Measurements from ENCODE around the gene PRR23A.

Gene PRR23A

DNA sequence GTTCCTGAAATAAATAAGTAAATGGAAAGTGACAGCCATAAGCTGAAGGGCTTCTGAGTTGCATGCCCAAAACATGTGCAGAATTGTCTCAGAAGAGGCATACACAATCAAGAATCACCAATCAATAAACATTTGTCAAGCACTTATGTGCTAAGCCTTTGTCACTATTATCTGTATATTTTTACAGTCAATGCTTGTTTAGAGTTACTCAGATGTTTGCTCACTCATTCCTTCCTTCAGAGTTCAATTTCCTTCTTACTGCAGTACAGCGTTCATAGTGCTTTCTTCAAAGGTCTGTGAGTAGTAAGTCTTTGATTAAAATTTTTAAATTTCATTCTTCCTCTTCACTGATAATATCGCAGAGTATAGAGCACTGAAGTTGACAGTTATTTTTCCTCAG is 41.8 kb downstream of the PRR23A start:
- Mint-ChIP-seq H3K27ac (no peak overlapping the region), H3K4me3 (no peak overlapping the region), H3K27me3 (ENCODE audit: low read depth) (peaks cover 49% of the 10 kb centered on the region), H3K36me3 (ENCODE audit: low read depth) (no peaks in the 10 kb centered on the region), H3K4me1 (no peaks in the 10 kb centered on the region), H3K9me3 (peaks cover 25% of the 10 kb centered on the region)
- TF ChIP-seq, protein P1, sequence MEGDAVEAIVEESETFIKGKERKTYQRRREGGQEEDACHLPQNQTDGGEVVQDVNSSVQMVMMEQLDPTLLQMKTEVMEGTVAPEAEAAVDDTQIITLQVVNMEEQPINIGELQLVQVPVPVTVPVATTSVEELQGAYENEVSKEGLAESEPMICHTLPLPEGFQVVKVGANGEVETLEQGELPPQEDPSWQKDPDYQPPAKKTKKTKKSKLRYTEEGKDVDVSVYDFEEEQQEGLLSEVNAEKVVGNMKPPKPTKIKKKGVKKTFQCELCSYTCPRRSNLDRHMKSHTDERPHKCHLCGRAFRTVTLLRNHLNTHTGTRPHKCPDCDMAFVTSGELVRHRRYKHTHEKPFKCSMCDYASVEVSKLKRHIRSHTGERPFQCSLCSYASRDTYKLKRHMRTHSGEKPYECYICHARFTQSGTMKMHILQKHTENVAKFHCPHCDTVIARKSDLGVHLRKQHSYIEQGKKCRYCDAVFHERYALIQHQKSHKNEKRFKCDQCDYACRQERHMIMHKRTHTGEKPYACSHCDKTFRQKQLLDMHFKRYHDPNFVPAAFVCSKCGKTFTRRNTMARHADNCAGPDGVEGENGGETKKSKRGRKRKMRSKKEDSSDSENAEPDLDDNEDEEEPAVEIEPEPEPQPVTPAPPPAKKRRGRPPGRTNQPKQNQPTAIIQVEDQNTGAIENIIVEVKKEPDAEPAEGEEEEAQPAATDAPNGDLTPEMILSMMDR (IDR thresholded peaks at IDR 0.05; ENCODE audit: unreplicated experiment in 3 of 3) = no peak

DNA sequence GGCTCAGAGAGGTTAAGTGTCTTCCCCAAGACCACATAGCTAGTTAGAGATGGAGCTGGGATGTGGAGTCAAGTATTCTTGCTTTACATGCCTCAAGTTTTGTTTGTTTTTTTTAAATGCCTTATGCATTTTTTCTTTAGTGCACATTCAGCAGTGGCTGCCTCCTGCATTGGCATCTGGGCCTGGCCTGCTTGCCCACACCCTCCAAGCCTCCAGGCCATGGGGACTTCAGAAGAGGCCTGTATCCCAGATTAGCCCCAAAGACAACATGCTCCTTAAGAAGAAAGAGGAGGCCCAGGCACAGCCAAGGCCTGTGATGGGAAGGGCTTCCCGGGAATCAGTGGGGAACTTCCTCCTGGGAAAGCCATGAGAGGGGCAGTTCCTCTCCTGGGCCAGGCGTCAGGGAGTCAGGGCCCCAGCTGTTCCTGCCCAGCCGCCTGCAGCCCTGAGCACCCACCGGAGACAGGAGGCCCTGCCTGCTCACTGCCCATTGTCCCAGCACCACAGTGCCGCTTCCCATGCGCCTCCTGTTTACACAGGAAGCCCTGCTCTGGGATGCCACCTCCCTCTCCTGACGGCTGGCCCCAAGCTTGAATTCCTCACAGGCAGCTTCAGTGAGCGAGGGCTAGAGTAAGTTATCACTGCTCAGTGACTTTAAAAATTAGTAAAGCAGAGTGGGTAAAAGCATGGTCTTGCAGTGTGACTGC is 43.1 kb downstream of the PRR23A start:
- Mint-ChIP-seq H3K36me3 (ENCODE audit: low read depth) (no peaks in the 10 kb centered on the region), H3K27ac (no peak overlapping the region), H3K4me3 (no peak overlapping the region), H3K27me3 (ENCODE audit: low read depth) (peaks cover 56% of the 10 kb centered on the region), H3K4me1 (no peaks in the 10 kb centered on the region), H3K9me3 (peaks cover 25% of the 10 kb centered on the region)
- TF ChIP-seq, protein P1 (IDR thresholded peaks at IDR 0.05; ENCODE audit: unreplicated experiment in 3 of 3) = no peak

DNA sequence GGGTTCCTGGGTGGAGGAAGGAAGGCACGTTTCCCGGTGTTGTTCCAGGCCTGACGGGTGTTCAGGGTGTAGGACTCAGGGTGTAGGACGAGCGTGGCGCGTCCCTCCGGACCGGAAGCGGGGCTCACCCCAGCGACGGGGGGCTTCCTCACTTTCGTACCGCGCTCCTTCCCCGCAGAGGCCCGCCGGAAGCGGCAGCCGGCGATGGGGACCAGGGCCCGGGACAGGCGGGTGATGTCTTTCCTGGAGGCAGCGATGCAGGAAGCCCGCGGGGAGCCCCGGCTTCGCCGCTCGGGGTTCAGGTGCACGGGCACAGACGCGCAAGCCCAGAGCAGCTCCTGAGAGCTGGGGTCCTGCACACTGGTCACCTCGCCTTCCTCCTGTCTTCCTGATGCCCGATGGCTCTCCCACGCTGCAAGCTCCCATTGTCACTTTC is 45.6 kb downstream of the PRR23A start:
- Mint-ChIP-seq H3K27ac (no peak overlapping the region), H3K36me3 (ENCODE audit: low read depth) (no peaks in the 10 kb centered on the region), H3K27me3 (ENCODE audit: low read depth) (peaks cover 63% of the 10 kb centered on the region), H3K9me3 (peaks cover 16% of the 10 kb centered on the region), H3K4me3 (no peak overlapping the region), H3K4me1 (no peaks in the 10 kb centered on the region)
- TF ChIP-seq, protein P1 (IDR thresholded peaks at IDR 0.05; ENCODE audit: unreplicated experiment in 3 of 3) = no peak

Measured in nephron (organoid).